PFSK-1 (cell line): Measurements from ENCODE around the gene ERCC6L.

ENCODE experiments used
- FOXP2 ChIP-seq: optimal IDR thresholded peaks from 2 replicates; pipeline ENCODE3; 2011; ENCODE audit warnings: borderline replicate concordance, control low read depth, inconsistent platforms; ENCODE audit not compliant: insufficient read depth; ENCODE audit errors: extremely low read length, extremely low read depth
- POLR2AphosphoS5 ChIP-seq: IDR thresholded peaks from 2 replicates; pipeline ENCODE4 v1.6.1; 2012; ENCODE audit warnings: low read depth, mild to moderate bottlenecking, control low read depth, low read length, moderate library complexity
- SIN3A ChIP-seq: IDR thresholded peaks from 2 replicates; pipeline ENCODE4 v1.6.1; 2012; ENCODE audit warnings: mild to moderate bottlenecking, low read length, moderate library complexity, borderline replicate concordance; ENCODE audit not compliant: insufficient read depth
- TAF1 ChIP-seq: IDR thresholded peaks from 2 replicates; pipeline ENCODE4 v1.6.1; 2012; ENCODE audit warnings: low read length, control low read depth, borderline replicate concordance; ENCODE audit not compliant: insufficient read depth
- TF ChIP-seq, protein P1 (sequence below), 2 experiments: IDR thresholded peaks; 2 replicates each; pipeline versions ENCODE4 v1.6.1 to v1.8.0; 2011 to 2012; ENCODE audit warnings: low read depth in 2 of 2, low read length in 2 of 2, control low read depth in 1 of 2, inconsistent platforms in 1 of 2, mild to moderate bottlenecking in 1 of 2, moderate library complexity in 1 of 2; ENCODE audit not compliant: insufficient read depth in 1 of 2

The ERCC6L gene

DNA sequence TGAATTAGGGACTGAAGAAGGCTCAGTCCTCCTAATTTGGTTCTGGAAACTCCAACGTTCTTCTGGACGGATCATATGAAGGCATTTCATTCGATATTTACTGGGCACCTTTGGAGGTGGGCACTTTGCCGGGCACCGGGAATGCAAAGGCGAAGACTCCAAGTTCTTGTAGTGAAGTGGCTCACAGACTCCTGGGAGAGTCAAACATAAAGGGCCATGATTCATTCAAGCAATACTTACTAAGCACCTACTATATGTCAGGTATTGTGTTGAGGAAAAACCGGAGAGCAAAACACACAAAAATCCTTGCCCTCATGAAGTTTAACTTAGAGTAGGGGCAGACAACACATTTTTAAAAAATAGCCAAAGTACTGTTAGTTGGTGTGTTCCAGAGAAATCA is 17.0 kb upstream of the ERCC6L start:
- no peak for TF ChIP-seq FOXP2
- no peak for TF ChIP-seq SIN3A
- TF ChIP-seq, protein P1, sequence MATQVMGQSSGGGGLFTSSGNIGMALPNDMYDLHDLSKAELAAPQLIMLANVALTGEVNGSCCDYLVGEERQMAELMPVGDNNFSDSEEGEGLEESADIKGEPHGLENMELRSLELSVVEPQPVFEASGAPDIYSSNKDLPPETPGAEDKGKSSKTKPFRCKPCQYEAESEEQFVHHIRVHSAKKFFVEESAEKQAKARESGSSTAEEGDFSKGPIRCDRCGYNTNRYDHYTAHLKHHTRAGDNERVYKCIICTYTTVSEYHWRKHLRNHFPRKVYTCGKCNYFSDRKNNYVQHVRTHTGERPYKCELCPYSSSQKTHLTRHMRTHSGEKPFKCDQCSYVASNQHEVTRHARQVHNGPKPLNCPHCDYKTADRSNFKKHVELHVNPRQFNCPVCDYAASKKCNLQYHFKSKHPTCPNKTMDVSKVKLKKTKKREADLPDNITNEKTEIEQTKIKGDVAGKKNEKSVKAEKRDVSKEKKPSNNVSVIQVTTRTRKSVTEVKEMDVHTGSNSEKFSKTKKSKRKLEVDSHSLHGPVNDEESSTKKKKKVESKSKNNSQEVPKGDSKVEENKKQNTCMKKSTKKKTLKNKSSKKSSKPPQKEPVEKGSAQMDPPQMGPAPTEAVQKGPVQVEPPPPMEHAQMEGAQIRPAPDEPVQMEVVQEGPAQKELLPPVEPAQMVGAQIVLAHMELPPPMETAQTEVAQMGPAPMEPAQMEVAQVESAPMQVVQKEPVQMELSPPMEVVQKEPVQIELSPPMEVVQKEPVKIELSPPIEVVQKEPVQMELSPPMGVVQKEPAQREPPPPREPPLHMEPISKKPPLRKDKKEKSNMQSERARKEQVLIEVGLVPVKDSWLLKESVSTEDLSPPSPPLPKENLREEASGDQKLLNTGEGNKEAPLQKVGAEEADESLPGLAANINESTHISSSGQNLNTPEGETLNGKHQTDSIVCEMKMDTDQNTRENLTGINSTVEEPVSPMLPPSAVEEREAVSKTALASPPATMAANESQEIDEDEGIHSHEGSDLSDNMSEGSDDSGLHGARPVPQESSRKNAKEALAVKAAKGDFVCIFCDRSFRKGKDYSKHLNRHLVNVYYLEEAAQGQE (IDR thresholded peaks at IDR 0.05; ENCODE audit: insufficient read depth in 1 of 2, low read depth in 2 of 2, low read length in 2 of 2): no peak
- TF ChIP-seq TAF1: no peak
- TF ChIP-seq POLR2AphosphoS5: no peak

DNA sequence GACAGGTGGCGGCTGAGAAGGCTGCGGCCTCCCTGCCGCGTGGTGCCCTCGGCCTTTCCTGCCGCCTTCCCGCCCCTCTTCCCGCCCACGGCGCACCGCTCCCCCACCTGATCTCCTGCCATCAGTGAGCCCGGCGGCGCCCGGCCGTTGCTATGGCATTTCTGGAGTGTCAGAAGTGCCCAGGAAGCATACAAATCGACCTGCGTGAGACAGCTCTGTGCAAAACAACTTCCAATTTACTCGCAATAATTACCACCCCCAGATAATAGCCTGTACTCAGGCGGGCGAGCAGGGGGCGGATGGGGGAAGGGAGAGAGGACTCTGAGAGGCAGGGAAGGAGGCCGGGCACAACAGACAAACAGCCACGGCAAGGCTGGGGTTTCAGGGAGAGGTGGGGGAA is 16.6 kb upstream of the ERCC6L start:
- TF ChIP-seq SIN3A (no peak), TAF1 (no peak), POLR2AphosphoS5 (no peak), FOXP2 (no peak)
- TF ChIP-seq, protein P1 (IDR thresholded peaks at IDR 0.05; ENCODE audit: insufficient read depth in 1 of 2, low read depth in 2 of 2, low read length in 2 of 2): no peak

DNA sequence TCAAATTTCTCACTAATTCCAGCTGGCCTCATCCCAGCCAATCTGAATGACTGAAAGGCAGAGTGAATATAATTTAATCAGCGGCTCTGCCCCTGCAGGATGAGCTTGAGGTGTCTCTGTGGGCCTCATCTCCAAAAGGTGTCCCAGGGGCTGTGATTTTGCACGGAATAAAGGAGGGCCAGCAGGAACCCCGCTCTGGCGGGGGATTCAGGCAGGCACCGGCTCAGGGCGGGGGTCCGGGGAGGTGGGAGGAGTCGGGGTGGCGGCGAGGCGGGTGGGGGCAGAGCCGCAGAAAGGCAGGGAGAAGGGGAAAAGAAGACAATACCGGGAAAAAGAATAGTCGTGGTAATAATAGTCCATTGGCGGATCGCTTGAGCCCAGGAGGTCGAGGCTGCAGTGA is 16.0 kb upstream of the ERCC6L start:
- no peak for TF ChIP-seq FOXP2
- TF ChIP-seq TAF1: no peak
- no peak for TF ChIP-seq SIN3A
- TF ChIP-seq, protein P1 (IDR thresholded peaks at IDR 0.05; ENCODE audit: insufficient read depth in 1 of 2, low read depth in 2 of 2, low read length in 2 of 2): no peak
- no peak for TF ChIP-seq POLR2AphosphoS5

DNA sequence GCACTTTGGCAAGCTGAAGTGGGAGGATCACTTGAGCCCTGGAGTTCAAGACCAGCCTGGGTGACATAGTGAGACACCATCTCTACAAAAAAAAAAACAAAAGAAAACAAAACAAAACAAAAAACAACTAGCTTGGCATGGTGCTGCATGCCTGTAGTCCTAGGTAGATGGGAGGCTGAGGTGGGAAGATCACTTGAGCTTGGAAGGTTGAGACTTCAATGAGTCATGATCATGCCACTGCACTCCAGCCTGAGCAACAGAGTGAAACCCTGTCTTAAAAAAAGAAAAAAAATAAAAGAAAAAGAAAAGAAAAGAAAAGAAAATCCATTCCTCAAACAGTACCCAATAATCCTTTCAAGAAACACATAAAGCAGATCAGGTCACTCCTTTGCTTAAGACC is 14.9 kb upstream of the ERCC6L start:
- no peak for TF ChIP-seq FOXP2
- no peak for TF ChIP-seq SIN3A
- TF ChIP-seq POLR2AphosphoS5: no peak
- no peak for TF ChIP-seq TAF1
- TF ChIP-seq, protein P1 (IDR thresholded peaks at IDR 0.05; ENCODE audit: insufficient read depth in 1 of 2, low read depth in 2 of 2, low read length in 2 of 2): no peak

DNA sequence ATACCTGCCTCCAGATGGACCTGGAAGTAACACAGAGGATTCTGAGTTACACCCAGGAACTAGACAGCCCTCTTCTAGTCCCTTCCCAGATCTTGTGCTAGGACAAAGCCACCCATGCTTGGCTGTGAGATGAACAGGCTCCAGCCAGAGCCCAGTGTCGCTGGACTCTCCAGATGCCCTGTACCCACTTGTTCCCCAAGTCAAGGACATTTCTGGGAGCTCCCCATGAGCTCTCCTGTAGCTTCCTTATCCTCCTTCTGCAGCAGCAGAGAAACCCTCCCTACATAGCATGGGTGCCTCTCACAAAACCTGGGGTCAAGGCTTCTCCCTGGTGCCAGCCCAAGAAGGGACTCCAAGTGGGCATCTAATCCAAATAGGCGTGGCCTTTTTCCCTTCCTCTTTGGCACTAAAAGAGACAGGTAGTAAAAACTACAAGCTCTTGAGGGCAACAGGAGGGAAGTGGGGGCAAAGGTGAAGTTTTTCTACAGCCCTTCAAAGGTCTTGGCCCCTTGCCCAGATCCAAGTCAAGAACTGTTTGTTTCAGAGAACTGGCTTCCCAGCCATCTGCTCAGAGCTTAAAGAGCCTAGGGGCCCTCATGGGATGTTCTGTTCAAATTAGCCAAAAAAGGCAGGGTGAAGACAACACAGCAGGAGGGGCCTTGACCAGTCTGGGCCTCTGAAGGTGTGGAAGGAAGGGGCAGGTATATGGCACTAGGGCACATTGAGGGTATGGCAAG is 8.5 kb upstream of the ERCC6L start:
- no peak for TF ChIP-seq POLR2AphosphoS5
- no peak for TF ChIP-seq SIN3A
- no peak for TF ChIP-seq TAF1
